Sigmoid colon (tissue), 7 donors: Measurements from ENCODE around the gene PKP1. TPM values are rescaled to one million over a fixed set of nuclear protein-coding genes. Genes with fewer than 3 reads are reported as not detected.
A peak's percentile ranks its signal among the peaks of the same experiment; 100 is the strongest.

ENCODE experiments used
- DNase-seq: peaks from one replicate; pipeline ENCODE4 v3.0.0-alpha.2; 2019
- H3K27ac ChIP-seq, 4 donors: fragments of 200-600 bp; sonication (generic); one replicate each; pipeline ENCODE4 v1.5.1; 2016 to 2019; ENCODE audit warnings: mild to moderate bottlenecking in 1 of 4
- H3K27me3 ChIP-seq, 3 donors: fragments of 200-600 bp; sonication (generic); one replicate each; pipeline ENCODE4 v1.5.1; 2019; ENCODE audit warnings: mild to moderate bottlenecking in 1 of 3
- H3K36me3 ChIP-seq, 4 donors: fragments of 200-600 bp; sonication (generic); one replicate each; pipeline ENCODE4 v1.5.1; 2016 to 2019
- H3K4me1 ChIP-seq, 4 donors: fragments of 200-600 bp; sonication (generic); one replicate each; pipeline ENCODE4 v1.5.1; 2017 to 2019
- H3K4me3 ChIP-seq, 4 donors: fragments of 200-600 bp; sonication (generic); one replicate each; pipeline ENCODE4 v1.5.1; 2017 to 2019; ENCODE audit warnings: mild to moderate bottlenecking in 2 of 4, moderate library complexity in 1 of 4
- H3K9me3 ChIP-seq, 4 donors: fragments of 200-600 bp in 3 of 4; sonication (generic) in 3 of 4; one replicate each; pipeline versions ENCODE4 v1.5.1 to v1.6.1; 2013 to 2019
- EP300 ChIP-seq, 4 donors: sonication (generic); formaldehyde crosslinking; IDR thresholded peaks; one replicate each; pipeline ENCODE4 v1.6.1; 2017; ENCODE audit warnings: antibody characterized with exemption in 4 of 4
- POLR2A ChIP-seq, 2 donors: fragments of 450-650 bp; IDR thresholded peaks; one replicate each; pipeline ENCODE4 v1.6.1; 2016; ENCODE audit warnings: antibody characterized with exemption in 2 of 2, mild to moderate bottlenecking in 2 of 2, moderate library complexity in 2 of 2
- POLR2AphosphoS5 ChIP-seq, 4 donors: sonication (generic); formaldehyde crosslinking; IDR thresholded peaks; one replicate each; pipeline ENCODE4 v1.6.1; 2017; ENCODE audit warnings: antibody characterized with exemption in 4 of 4
- WGBS, 2 donors: extraction: QIAGEN DNeasy Blood & Tissue Kit; methylation state at CpG; one replicate each; pipeline ENCODE4 v1.1.7; 2013; 5-methylcytosine and 5-hydroxymethylcytosine counted together
- intact Hi-C: fragments of 100-400 bp; cut with DNase I; formaldehyde crosslinking; loops from one replicate; pipeline ENCODE4 v1.15.1; 2023
- polyA plus RNA-seq, 3 donors: library from polyadenylated mRNA; stranded (reverse); fragments of 200-250 nt; gene quantifications; one replicate each; pipeline ENCODE4 v1.2.3, GENCODE V29; 2013
- total RNA-seq, 4 donors: library from RNA; depleted of rRNA; stranded (reverse); fragments of >200 nt; gene quantifications; one replicate each; pipeline ENCODE4 v1.1.0, GENCODE V29; 2016
- TF ChIP-seq, protein P1 (sequence below), 4 experiments: fragments of 450-650 bp in 3 of 4; fragments of 200-600 bp in 1 of 4; IDR thresholded peaks; one replicate each; pipeline ENCODE4 v1.5.1; 2016 to 2019; ENCODE audit warnings: antibody characterized with exemption in 4 of 4, mild to moderate bottlenecking in 3 of 4, moderate library complexity in 2 of 4
- donor health status: healthy with polysubstance abuse.
- donor health status: Bipolar disorder and iron deficiency.
- donor health status: healthy.

PKP1 gene
- total and polyA plus RNA-seq, 7 donors = under 0.01 to 0.60 (median 0.16) TPM; not detected in 2

DNA sequence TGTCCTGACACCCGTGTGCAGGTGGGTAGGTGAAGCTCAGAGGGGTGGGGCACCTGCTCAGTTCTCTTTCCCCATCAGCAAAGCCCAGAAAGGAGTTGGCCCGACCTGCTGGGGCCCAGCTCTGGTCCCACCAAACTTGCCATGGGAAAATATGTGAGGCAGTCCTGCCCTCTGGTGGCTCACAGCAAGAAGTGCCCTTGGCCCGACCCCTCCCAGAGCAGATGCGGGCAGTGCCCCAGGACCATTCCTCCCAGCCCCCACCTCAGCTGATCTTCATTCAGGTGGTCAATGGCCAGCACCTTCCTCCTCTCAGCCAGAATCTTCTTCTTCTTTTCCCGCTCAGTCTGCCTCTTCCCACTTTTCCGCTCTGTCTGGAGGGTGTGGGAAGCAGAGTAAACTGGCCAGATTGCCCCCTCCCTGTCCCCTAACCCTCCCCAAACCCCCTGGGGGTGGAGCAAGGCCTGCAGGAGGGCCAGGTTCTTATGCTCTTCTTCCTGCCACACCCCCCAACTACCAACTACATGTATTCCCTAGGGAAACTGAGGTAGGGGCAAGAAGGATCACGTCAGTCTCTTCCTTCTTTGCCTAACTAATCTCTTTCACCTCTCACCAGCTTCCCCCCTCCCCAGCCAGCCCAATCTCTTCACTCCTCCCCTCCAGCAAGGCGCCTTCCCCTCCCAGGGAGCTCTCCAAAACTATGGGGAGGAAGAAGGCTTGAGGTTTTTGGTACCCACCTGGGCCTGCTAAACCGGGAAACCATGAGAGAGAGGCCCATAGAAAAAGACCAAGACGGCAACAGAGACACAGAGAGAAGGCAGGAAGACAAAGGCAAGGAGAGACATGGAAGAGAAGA lies 78.6 kb downstream of the PKP1 start:
- WGBS, 2 donors = 40% methylated on average over 10 of the region's 10 CpGs
- Histone ChIP-seq H3K27ac (no peak overlapping the region), H3K4me3 (no peak overlapping the region), H3K27me3 (no peaks in the 10 kb centered on the region), H3K9me3 (no peaks in the 10 kb centered on the region), H3K36me3 (no peaks in the 10 kb centered on the region), H3K4me1 (no peaks in the 10 kb centered on the region)
- TF ChIP-seq, protein P1, sequence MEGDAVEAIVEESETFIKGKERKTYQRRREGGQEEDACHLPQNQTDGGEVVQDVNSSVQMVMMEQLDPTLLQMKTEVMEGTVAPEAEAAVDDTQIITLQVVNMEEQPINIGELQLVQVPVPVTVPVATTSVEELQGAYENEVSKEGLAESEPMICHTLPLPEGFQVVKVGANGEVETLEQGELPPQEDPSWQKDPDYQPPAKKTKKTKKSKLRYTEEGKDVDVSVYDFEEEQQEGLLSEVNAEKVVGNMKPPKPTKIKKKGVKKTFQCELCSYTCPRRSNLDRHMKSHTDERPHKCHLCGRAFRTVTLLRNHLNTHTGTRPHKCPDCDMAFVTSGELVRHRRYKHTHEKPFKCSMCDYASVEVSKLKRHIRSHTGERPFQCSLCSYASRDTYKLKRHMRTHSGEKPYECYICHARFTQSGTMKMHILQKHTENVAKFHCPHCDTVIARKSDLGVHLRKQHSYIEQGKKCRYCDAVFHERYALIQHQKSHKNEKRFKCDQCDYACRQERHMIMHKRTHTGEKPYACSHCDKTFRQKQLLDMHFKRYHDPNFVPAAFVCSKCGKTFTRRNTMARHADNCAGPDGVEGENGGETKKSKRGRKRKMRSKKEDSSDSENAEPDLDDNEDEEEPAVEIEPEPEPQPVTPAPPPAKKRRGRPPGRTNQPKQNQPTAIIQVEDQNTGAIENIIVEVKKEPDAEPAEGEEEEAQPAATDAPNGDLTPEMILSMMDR (IDR thresholded peaks at IDR 0.05) = peak in 3 of 4 experiments; percentile 48 to 67 (median 64)
- no peak for TF ChIP-seq POLR2AphosphoS5 (IDR thresholded peaks at IDR 0.05)
- DNase-seq = no peak
- intact Hi-C loops = loop anchor here (1.0 kb wide), 1 partner anchor 108 kb away; no protein-coding TSS in a partner anchor

DNA sequence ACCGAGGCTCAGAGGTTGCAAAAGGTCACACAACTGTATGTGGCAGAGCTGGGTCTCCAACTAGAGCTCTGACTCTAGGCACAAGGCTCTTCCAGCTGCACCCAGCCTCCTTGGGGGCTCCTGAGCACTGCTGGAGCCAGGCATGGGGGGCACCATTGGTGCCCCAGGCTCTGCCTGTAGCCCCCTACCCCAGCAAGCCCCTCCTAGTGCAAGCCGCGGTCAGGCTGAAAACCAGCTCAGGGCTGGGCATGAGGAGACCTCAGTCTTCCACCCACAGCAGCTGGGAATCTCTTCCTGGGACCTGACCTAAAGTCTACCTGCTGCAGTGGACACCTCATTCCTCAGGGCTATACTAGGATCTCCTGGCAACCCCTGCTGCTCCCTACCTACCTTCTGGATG lies 79.6 kb downstream of the PKP1 start:
- Histone ChIP-seq H3K4me3 (no peak overlapping the region), H3K9me3 (no peaks in the 10 kb centered on the region), H3K27me3 (no peaks in the 10 kb centered on the region), H3K36me3 (no peaks in the 10 kb centered on the region), H3K4me1 (no peaks in the 10 kb centered on the region), H3K27ac (no peak overlapping the region)
- TF ChIP-seq, protein P1 (IDR thresholded peaks at IDR 0.05) = no peak
- WGBS, 2 donors = 90 to 93% methylated on average over 3 of the region's 3 CpGs
- intact Hi-C loops = no loop called here
- no peak for DNase-seq

DNA sequence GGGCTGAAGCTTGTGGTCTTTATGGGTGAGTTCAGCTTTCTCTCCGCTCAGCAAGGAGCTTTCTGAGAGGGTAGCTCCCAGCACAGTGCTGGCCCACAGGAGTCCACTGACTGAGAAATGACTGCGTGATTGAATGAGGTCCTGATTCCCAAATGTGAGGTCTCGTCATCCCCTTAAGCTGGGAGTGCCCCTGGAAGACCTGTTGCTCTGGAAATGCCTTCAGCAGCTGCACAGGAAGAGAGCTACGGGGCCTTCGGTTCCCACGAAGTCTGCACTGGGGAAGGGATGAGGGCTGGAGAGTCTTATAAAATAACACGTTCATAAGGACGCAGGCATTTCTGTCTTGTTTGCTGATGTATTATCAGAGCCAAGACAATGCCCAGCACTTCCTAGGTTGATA lies 80.2 kb downstream of the PKP1 start:
- intact Hi-C loops = no loop called here
- DNase-seq = no peak
- 69 to 77% methylated on average over 8 of the region's 8 CpGs for WGBS, 2 donors

DNA sequence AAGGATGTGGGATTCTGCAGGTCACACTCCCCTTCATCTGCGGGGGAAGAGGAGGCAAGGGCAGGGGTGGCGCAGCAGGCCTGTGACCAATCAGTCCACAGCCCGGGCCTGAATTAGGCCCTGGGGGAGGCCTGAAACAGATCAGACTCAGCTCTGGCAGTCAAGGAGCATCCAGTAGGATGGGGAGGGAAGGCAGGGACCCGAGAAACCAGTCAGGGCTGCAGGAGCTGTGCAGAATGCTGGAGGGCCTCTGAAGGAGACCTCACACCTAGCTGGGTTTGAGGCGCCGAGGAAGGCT lies 81.5 kb downstream of the PKP1 start:
- no peak for DNase-seq
- Histone ChIP-seq H3K9me3 (no peaks in the 10 kb centered on the region), H3K4me3 (no peak overlapping the region), H3K27ac (no peak overlapping the region), H3K27me3 (no peaks in the 10 kb centered on the region), H3K4me1 (no peaks in the 10 kb centered on the region), H3K36me3 (no peaks in the 10 kb centered on the region)
- TF ChIP-seq, protein P1 (IDR thresholded peaks at IDR 0.05) = no peak
- no peak for TF ChIP-seq EP300 (IDR thresholded peaks at IDR 0.05)
- no peak for TF ChIP-seq POLR2AphosphoS5 (IDR thresholded peaks at IDR 0.05)
- no peak for TF ChIP-seq POLR2A (IDR thresholded peaks at IDR 0.05)
- intact Hi-C loops = no loop called here
- 86 to 87% methylated on average over 6 of the region's 6 CpGs for WGBS, 2 donors

More for the DNA sequence above, 80.2 kb downstream of the PKP1 start:
- TF ChIP-seq, protein P1 (IDR thresholded peaks at IDR 0.05) = no peak
- TF ChIP-seq POLR2AphosphoS5 (IDR thresholded peaks at IDR 0.05) = no peak
- no peak for TF ChIP-seq POLR2A (IDR thresholded peaks at IDR 0.05)
- no peak for TF ChIP-seq EP300 (IDR thresholded peaks at IDR 0.05)
- H3K27me3 ChIP-seq = no peaks in the 10 kb centered on the region
- no peaks in the 10 kb centered on the region for H3K4me1 ChIP-seq
- no peak overlapping the region for H3K27ac ChIP-seq
- H3K36me3 ChIP-seq = no peaks in the 10 kb centered on the region
- H3K4me3 ChIP-seq = no peak overlapping the region
- no peaks in the 10 kb centered on the region for H3K9me3 ChIP-seq

DNA sequence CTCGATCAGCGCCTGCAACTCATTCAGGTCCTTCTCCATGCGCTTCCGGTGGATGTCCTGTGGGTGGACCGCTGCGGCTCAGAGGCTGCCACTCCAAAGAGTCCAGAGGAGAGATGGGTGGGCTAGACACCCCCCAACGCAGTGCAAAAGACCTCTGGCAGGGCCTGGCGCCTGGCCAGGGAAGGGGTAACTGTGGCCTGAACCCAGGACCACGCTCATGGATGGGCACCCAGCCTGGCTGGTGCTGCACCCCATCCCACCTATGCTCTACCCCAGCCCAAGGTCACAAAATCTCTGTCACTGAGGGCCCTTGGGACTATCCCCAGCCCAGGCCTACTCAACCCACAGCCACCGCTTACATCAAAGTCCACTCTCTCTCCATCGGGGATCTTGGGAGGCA lies 81.9 kb downstream of the PKP1 start:
- intact Hi-C loops = no loop called here
- Histone ChIP-seq H3K36me3 (no peaks in the 10 kb centered on the region), H3K27me3 (no peaks in the 10 kb centered on the region)

More for the DNA sequence above, 81.9 kb downstream of the PKP1 start:
- TF ChIP-seq POLR2AphosphoS5 (IDR thresholded peaks at IDR 0.05) = no peak
- Histone ChIP-seq H3K27ac (no peak overlapping the region), H3K9me3 (no peaks in the 10 kb centered on the region), H3K4me3 (no peak overlapping the region), H3K4me1 (no peaks in the 10 kb centered on the region)
- no peak for DNase-seq
- 85 to 90% methylated on average over 11 of the region's 11 CpGs for WGBS, 2 donors
